SU-DHL-6 (cell line): ENCODE measurements around the gene LRRC37A.
"Not testable (repeated sequence)": the region's sequence is repeated elsewhere in the genome, so short reads cannot be mapped to it uniquely, and the experiment has no call there.

Experiments used
- EZH2phosphoT487 ChIP-seq: fragments of 200-600 bp; sonication (generic), shearing (Covaris generic); conservative IDR thresholded peaks from 2 replicates; pipeline ENCODE4 v1.6.1; 2018; ENCODE audit warnings: mild to moderate bottlenecking, antibody characterized with exemption, low read length, moderate library complexity, mixed read lengths
- TF ChIP-seq, protein P1 (sequence below): fragments of 200-600 bp; sonication (generic); IDR thresholded peaks from one replicate; pipeline ENCODE4 v1.5.1; 2017; ENCODE audit warnings: antibody characterized with exemption, mild to moderate bottlenecking, low read length, moderate library complexity; ENCODE audit not compliant: insufficient read depth, poor library complexity, severe bottlenecking

DNA sequence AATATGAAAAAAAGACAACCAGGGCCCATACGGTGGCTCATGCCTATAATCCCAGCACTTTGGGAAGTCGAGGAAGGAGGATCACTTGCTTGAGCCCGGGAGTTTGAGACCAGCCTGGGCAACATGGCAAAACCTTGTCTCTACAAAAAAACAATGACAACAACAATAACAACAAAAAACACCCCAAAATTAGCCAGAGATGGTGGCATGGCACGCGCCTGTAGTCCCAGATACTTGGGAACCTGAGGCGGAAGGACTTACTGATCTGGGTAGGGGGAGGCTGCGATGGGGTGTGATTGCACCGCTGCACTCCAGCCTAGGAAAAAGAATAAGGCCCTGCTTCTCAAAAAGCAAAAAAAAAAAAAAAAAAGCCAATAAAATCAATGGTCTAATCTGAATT lies 3.3 kb upstream of the LRRC37A start:
- TF ChIP-seq, protein P1, sequence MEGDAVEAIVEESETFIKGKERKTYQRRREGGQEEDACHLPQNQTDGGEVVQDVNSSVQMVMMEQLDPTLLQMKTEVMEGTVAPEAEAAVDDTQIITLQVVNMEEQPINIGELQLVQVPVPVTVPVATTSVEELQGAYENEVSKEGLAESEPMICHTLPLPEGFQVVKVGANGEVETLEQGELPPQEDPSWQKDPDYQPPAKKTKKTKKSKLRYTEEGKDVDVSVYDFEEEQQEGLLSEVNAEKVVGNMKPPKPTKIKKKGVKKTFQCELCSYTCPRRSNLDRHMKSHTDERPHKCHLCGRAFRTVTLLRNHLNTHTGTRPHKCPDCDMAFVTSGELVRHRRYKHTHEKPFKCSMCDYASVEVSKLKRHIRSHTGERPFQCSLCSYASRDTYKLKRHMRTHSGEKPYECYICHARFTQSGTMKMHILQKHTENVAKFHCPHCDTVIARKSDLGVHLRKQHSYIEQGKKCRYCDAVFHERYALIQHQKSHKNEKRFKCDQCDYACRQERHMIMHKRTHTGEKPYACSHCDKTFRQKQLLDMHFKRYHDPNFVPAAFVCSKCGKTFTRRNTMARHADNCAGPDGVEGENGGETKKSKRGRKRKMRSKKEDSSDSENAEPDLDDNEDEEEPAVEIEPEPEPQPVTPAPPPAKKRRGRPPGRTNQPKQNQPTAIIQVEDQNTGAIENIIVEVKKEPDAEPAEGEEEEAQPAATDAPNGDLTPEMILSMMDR: not testable (repeated sequence)
- not testable (repeated sequence) for TF ChIP-seq EZH2phosphoT487
